ENCODE results near the gene GSAP.

DNA sequence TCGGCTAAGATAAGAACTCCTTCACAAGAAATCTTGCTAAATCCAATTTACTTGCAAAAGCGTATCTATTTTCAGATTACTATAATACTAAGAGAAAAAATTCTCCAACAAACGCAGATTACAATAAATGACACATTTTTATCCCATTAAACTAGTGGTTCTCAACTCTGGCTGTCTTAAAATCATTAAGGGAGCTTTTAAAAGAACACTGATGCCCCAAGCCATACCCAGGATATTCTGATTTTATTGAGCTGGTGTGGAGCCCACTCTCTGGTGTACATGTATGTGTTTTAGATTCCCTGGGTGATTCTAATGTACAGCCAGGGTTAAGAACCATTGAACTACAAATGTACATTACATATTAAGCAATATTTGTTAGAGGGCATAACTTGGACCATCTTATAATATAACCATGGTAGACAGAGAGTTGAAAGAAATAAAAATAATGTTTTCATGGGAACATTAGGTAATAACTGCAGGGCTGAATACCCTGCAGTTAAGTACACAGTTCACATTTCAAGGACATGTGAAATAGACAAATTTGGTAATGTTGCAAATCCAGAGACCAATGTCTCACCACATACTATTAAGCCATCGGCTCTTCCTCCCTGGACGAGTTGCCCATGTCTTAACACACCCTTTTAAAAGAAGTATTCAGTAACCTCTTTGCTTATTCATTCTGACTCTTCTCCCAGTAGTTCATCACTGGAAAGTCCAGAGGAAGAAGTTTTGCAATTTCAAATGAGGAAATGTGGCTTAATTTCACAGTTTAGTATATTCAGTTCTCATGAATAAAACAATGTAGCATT lies 6.2 kb downstream of the GSAP start:
- TF ChIP-seq, protein P1, sequence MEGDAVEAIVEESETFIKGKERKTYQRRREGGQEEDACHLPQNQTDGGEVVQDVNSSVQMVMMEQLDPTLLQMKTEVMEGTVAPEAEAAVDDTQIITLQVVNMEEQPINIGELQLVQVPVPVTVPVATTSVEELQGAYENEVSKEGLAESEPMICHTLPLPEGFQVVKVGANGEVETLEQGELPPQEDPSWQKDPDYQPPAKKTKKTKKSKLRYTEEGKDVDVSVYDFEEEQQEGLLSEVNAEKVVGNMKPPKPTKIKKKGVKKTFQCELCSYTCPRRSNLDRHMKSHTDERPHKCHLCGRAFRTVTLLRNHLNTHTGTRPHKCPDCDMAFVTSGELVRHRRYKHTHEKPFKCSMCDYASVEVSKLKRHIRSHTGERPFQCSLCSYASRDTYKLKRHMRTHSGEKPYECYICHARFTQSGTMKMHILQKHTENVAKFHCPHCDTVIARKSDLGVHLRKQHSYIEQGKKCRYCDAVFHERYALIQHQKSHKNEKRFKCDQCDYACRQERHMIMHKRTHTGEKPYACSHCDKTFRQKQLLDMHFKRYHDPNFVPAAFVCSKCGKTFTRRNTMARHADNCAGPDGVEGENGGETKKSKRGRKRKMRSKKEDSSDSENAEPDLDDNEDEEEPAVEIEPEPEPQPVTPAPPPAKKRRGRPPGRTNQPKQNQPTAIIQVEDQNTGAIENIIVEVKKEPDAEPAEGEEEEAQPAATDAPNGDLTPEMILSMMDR (IDR thresholded peaks at IDR 0.05): no peak
- TF ChIP-seq POLR2A (IDR thresholded peaks at IDR 0.05) (no peak), EP300 (IDR thresholded peaks at IDR 0.05) (no peak)

Data from ovary (tissue), 3 donors.